GM18520 (cell line): ENCODE measurements around the gene ZNF502.

Experiments used
- ATAC-seq: cut with Tn5 transposase; IDR thresholded peaks from one replicate; pipeline ENCODE4 v1.9.1; 2021; ENCODE audit not compliant: unreplicated experiment

Gene ZNF502

DNA sequence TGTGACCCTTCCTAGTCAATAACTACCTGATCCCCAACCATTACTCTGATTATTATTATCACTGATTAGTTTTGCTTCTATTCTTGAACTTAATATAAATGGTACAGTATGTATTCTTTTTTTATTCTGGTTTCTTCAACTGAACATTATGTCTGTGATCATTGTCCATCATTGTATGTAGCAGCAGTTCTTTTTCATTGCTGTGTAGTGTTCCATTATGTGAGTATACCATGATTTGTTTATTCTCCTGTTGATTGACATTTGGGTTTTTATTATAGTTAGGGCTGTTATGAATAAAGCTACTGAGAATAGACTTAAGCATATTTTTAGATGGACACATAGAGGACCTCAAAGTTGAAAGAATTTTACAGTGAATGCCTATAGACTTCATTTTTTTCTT lies 51.8 kb downstream of the ZNF502 start:
- no peak for ATAC-seq

DNA sequence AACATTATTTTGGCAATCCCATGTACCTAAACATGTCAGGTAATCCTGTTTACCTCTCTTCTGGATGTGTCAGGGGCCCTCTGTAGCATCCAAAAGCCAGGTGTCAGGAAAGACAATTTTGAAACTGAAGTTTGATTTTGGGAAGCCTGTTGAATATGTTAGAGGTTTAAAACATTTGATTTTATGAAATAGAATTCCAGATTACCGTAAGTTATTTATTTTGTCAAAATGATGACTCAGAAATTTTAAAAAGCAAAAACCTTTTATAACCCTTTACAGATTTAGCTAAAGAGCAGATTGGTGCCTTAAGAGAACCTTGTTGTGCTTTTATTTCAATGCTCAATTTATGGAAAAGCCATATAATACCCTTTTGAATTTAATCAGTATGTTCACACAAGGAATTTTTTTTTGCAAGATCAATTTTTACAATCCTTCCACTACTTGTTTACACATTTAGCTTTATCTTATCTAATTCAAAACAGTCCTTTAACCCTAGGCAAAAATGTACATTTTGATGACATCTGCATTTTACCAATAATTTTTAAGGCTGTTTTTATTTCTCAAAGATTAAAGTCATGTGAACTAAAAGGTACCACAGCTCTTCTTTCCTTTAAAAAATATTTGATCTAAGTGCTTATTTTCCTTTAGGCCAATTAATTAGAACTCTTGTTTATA lies 59.1 kb downstream of the ZNF502 start:
- ATAC-seq, result no peak

GRCh38 chr3:44772099-44772442 lies 59.6 kb downstream of the ZNF502 start:
- no peak for ATAC-seq
